HG03060 (cell line): ENCODE results near the gene DTX3L.

ENCODE experiments used
- ATAC-seq: cut with Tn5 transposase; IDR thresholded peaks from one replicate; pipeline ENCODE4 v1.9.1; 2021; ENCODE audit warnings: low read depth, moderate number of reproducible peaks; ENCODE audit not compliant: unreplicated experiment

Gene DTX3L

GRCh38 chr3:122564155-122564912, at the start of gene DTX3L, which contains the start of gene PARP9:
Gene DTX3L, plus strand, starts transcription at chr3:122564338. Its CDS starts 89 bp downstream, at chr3:122564427.
Gene PARP9, minus strand, starts transcription at chr3:122564300. Its CDS starts 4,680 bp downstream, at chr3:122559620.
- no peak for ATAC-seq

- no peak for ATAC-seq
These were observed 49.1 kb upstream of the DTX3L start for GRCh38 chr3:122515020-122515468.

DNA sequence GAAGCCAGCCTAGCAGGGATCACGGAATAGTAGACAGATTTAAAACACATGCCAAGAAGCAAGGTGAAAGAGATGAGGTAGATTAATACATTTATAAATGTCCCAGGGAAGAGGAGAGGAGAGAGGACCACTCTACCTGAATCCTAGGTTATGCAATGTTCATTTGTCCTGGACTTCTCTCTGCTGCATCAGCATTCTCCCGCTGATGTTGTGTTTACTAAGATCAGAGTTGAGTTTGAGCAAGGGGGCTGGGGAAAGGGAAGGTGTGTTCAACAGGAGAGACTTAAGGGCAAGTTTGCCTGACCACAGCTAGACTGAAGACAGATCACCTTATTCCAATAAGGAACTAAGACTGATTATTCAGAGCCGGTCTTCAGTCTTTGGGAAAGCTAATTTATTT, 48.3 kb upstream of the DTX3L start:
- ATAC-seq = no peak

DNA sequence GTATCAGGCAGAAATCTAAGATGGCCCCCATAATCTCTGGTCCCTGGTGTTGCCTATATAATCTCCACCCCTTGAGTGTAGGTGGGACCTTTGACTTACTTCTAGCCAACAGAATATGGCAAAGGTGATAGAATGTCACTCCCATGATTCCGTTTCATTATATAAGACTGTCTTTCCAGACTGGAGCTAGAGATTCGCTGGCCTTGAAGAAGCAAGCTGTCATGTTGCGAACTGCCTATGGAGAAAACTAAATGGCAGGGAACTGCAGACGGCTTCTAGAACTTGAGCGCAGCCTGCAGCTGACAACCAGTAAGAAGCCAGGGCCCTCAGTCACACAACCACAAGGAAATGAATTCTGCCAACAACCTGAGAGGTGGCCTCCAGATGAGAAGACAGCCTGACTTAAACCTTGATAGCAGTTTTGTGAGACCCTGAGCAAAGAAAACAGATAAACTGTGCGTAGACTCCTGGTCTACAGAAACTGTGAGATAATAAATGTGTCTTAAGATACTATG, 47.2 kb upstream of the DTX3L start:
- no peak for ATAC-seq

DNA sequence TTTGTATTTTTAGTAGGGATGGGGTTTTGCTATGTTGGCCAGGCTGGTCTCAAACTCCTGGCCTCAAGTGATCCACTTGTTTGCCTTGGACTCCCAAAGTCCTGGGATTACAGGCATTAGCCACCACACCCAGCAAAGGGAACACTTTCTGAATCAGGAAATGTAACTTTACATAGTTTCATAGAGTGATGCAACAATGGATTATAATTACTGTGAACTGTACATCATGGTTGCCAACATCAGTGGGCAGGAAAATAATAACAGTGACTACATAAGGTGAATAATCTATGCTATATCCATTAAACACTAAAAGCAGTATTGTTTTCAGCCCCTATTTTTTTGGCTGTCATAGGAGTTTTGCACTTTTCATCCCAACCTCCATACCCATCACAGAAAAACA, 44.4 kb upstream of the DTX3L start:
- ATAC-seq = no peak

DNA sequence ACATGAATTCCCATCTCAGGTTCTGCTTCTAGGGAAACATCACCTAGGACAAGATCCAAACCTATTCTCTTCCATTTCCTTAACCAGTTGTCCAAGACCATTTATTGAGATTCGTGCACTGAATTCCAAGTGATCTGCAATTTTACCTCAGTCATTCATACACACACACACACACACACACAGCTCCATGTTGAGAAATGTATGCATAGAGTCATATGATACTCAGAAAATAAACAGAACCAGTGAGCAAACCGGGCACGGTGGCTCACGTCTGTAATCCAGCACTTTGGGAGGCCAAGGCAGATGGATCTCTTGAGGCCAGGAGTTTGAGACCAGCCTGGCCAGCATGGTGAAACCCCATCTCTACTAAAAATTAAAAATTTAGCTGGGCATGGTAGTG, 43.3 kb upstream of the DTX3L start:
- ATAC-seq = no peak

- no peak for ATAC-seq
These were observed 40.8 kb upstream of the DTX3L start for GRCh38 chr3:122523317-122523716.

DNA sequence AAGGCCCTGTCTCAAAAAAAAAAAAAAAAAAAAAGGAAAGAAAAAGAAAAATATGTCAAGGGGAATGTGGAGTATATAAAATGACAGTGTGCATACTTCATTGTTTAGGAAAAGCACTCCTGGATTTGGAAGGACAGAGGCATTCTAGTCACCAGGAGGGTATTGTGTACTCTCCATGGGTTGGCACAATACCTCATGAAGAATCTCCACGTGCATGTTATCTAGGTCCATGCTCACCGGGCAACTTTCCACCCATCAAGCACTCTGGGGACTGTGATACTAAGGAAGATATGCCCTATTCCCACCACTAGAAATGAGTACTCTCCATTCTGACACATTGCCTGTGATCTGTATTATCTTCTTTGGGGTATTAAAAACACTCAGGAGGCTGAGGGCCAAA, 34.0 kb upstream of the DTX3L start:
- ATAC-seq = no peak

DNA sequence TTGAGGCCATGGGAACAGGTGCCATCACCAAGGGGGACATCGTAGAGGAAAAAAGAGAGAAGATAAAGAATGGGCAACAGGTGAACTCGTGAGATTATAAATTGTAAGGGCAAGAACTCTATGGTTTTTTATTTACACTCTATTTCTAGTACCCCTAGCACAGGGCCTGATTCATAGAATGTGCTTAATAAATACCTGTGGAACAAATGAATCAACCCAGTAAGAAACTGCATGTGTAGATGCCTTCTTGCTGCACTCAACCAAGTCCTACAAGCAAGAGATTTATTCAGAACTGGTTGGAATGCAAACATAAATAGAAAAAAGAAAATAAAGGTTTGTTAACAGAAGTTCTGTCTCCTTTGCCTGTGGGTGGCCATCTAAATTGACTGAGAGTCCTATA, 30.7 kb upstream of the DTX3L start:
- no peak for ATAC-seq

GRCh38 chr3:122533931-122534334, 30.2 kb upstream of the DTX3L start:
- ATAC-seq = peak; percentile 99

DNA sequence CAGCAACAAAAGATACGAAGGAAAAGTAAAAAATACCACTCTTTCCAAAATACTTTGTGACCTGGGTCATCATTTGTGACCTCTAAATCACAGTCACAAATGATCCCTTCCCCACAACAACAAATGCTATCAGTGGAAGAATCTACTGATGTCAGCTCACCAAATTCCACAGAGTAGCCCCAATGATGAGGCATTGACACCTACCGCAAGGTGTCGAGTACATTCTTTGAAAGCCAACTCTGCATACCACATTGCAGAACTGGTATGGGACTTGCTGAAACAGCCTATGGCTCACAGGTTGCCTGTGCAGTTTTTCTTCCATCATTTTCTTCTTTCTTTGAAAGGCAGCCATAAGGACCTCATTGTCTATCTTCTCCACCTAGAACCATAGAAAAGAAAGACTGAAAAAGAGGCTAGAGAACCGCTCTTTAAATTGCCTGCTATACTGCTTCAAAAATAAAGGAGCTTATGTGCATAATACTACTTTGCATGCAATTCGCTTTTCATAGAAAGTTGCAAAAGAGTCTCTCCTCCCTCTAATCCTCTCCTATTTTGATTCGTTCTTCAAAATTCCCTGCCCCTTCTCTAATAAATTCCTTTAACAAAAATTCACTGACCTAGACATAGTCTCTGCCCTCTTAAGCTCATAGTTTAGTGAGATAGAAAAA, 28.0 kb upstream of the DTX3L start:
- ATAC-seq = no peak

- ATAC-seq = no peak
These were observed 27.5 kb upstream of the DTX3L start for GRCh38 chr3:122536632-122537001.

DNA sequence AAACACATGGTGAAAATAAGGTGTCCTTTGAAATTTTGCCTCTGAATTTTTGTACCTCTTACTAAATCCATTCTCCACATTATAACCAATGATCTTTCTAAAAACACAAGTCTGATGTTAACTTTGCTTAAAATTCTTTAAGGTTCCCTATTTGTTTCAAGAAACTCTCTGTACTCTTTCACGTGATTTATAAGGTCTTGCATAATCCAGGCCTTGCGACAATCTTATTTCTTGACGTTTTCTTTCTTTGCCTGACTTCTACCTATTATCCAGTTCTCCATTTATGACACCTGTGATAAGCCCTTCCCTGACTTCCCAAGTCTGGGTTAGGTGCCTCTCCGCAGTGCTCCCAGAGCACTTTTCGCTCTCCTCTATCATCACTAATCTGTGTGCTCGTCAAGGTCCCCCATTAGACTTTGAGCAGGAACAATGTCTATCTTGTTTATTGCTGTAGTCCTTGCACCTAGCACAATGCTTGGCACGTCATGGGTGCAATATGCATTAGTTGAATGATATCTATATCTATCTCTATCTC, 25.1 kb upstream of the DTX3L start:
- ATAC-seq = no peak

GRCh38 chr3:122546151-122546550, 18.0 kb upstream of the DTX3L start:
- no peak for ATAC-seq

- no peak for ATAC-seq
These were observed 16.1 kb upstream of the DTX3L start for GRCh38 chr3:122548076-122548475.

DNA sequence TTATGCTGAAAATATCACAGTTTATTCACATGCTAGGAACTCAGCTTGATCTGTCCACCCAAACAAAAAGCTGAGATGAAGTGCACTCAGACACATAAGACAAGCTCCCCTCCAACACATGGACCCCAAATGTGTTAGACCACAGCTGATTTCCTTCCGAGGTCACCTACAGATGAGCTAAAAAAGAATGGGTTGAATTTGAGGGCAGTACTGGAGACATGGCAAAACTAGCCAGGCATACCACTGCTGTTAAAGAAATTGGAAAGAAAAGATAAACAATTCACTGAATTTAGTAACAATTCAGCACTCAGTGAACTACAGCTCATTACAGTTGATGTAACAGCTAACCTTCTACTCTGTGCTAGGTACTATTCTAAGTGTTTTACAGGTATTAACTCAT, 15.5 kb upstream of the DTX3L start:
- ATAC-seq = no peak

- ATAC-seq = no peak
These were observed 11.0 kb upstream of the DTX3L start for GRCh38 chr3:122553171-122553570.

DNA sequence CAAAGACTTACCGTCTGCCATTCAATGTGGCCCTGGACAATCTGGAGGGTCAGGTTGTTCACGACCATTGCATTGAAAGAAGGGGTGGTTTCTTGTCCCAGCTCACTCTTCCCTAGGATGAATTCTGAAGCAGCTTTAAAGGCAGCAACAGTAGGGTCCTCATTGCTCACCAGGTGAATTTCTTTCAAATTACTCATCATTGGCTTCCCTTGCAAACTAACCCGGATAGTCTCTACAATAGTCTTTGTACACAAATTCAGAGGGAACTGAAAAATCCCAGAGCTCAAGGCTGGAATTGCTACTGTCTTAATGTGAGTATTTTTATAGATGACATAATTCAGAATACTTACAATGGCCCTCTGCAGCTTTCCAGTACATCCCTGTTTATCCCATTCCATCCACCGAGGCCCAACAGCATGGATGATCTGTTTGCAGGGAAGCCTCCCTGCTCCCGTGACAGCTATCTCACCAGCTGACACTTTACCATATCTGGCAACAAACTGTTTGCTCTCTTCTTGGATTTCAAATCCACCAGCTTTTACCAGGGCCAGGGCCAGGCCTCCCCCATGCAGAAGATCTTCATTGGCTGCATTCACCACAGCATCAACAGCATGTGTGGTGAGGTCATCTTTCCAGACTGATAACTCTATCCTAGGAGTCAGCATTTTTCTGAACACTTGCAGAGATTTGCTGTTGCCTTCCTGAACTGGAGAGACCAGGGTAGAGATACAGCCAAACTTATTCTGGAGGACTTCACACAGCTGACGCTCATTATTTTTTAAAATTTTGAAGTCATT, 8.7 kb upstream of the DTX3L start:
- ATAC-seq = no peak

GRCh38 chr3:122557356-122557755, 6.8 kb upstream of the DTX3L start:
- no peak for ATAC-seq

- no peak for ATAC-seq
These were observed 5.5 kb upstream of the DTX3L start for GRCh38 chr3:122558605-122559004.

- ATAC-seq = no peak
These were observed 4.2 kb upstream of the DTX3L start for GRCh38 chr3:122559906-122560305.
